Activated naive CD8-positive, alpha-beta T cell treated with anti-CD3 and anti-CD28 coated beads for 36 hours (primary cell): ENCODE results near the gene BRCA2. TPM values are rescaled to one million over a fixed set of nuclear protein-coding genes. Genes with fewer than 3 reads are reported as not detected.

Experiments
- DNase-seq: peaks from one replicate; pipeline ENCODE4 v3.0.0; 2021
- H3K27ac Mint-ChIP-seq: one replicate; pipeline ENCODE4 v1.8.0; 2022; ENCODE audit warnings: mild to moderate bottlenecking, moderate library complexity, mixed read lengths
- H3K27me3 Mint-ChIP-seq: one replicate; pipeline ENCODE4 v1.8.0; 2022; ENCODE audit warnings: mild to moderate bottlenecking, mixed read lengths
- H3K36me3 Mint-ChIP-seq: one replicate; pipeline ENCODE4 v1.8.0; 2021; ENCODE audit warnings: mild to moderate bottlenecking, mixed read lengths
- H3K4me1 Mint-ChIP-seq: one replicate; pipeline ENCODE4 v1.8.0; 2021; ENCODE audit warnings: mixed read lengths
- H3K4me3 Mint-ChIP-seq: one replicate; pipeline ENCODE4 v1.8.0; 2022; ENCODE audit warnings: mild to moderate bottlenecking, moderate library complexity, mixed read lengths
- H3K9me3 Mint-ChIP-seq: one replicate; pipeline ENCODE4 v1.8.0; 2022; ENCODE audit warnings: mixed read lengths
- total RNA-seq, 2 experiments: library from RNA; stranded (reverse); gene quantifications; one replicate each; pipeline ENCODE4 v1.2.3, GENCODE V29; 2021

The BRCA2 gene
- total RNA-seq, 2 experiments from 2014 or later, result 27.9 to 29.9 TPM

DNA sequence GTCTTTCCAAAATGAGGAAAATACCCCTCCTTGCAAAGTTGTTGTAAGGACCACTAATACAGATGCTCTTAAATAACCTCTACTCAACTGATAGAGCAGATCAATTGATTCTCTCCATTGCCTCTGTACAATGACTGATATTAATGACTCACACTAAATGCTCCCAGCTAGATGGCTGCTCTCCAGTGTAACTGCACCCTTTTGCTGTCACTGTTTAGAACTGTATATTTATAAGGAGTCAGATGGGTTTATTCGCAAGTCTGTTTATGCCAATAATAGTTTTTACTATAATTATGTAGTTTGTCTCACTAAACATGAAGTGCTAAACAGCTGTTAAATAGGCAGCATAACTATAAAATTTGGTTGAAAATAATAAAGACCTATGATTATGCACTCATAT, 133.7 kb downstream of the BRCA2 start:
- H3K4me3 Mint-ChIP-seq, result no peak overlapping the region
- no peak overlapping the region for H3K27ac Mint-ChIP-seq
- no peaks in the 10 kb centered on the region for H3K27me3 Mint-ChIP-seq
- H3K4me1 Mint-ChIP-seq, result peaks cover 9% of the 10 kb centered on the region
- peaks cover 1% of the 10 kb centered on the region for H3K9me3 Mint-ChIP-seq
- H3K36me3 Mint-ChIP-seq, result peaks cover 8% of the 10 kb centered on the region
- no peak for DNase-seq

Other genes with a start within 250 kb of the BRCA2 start
- gene ZAR1L, start 145 bp upstream of the BRCA2 start, total RNA-seq, result under 1 TPM; 0.20 to 0.21 TPM
- 10 to 100 TPM; 14.6 to 15.7 TPM for gene N4BP2L1, start 112.6 kb downstream of the BRCA2 start, total RNA-seq
- 10 to 100 TPM; 66.7 to 68.8 TPM for gene N4BP2L2, start 223.3 kb downstream of the BRCA2 start, total RNA-seq